Body of pancreas (tissue), 4 donors: ENCODE data around the gene GPNMB.

Experiments
- POLR2A ChIP-seq, 3 donors: fragments of 450-650 bp; IDR thresholded peaks; one replicate each; pipeline ENCODE4 v1.6.1; 2016; ENCODE audit warnings: antibody characterized with exemption in 3 of 3, mild to moderate bottlenecking in 2 of 3
- TF ChIP-seq, protein P1 (sequence below), 7 experiments: fragments of 450-650 bp in 4 of 7; fragments of 200-600 bp in 3 of 7; sonication (generic) in 3 of 7; IDR thresholded peaks; one replicate each; pipeline ENCODE4 v1.5.1; 2016 to 2019; ENCODE audit warnings: antibody characterized with exemption in 7 of 7

DNA sequence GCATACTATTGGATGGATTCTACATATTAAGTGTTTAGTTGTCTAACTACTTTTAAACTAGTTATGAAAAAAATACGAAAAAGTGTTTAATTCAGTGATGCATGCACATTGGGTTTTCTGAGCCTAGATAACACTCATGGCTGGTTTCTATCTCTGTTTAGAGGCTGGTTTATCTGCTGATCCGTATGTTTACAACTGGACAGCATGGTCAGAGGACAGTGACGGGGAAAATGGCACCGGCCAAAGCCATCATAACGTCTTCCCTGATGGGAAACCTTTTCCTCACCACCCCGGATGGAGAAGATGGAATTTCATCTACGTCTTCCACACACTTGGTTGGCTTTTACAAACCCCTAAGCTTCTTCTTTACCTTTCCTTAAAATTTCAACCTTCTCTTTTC, 10.2 kb downstream of the GPNMB start:
- no peak for TF ChIP-seq POLR2A (IDR thresholded peaks at IDR 0.05)
- TF ChIP-seq, protein P1, sequence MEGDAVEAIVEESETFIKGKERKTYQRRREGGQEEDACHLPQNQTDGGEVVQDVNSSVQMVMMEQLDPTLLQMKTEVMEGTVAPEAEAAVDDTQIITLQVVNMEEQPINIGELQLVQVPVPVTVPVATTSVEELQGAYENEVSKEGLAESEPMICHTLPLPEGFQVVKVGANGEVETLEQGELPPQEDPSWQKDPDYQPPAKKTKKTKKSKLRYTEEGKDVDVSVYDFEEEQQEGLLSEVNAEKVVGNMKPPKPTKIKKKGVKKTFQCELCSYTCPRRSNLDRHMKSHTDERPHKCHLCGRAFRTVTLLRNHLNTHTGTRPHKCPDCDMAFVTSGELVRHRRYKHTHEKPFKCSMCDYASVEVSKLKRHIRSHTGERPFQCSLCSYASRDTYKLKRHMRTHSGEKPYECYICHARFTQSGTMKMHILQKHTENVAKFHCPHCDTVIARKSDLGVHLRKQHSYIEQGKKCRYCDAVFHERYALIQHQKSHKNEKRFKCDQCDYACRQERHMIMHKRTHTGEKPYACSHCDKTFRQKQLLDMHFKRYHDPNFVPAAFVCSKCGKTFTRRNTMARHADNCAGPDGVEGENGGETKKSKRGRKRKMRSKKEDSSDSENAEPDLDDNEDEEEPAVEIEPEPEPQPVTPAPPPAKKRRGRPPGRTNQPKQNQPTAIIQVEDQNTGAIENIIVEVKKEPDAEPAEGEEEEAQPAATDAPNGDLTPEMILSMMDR (IDR thresholded peaks at IDR 0.05): no peak
